SK-N-SH (cell line): Measurements from ENCODE around the gene MGRN1. TPM values are rescaled to one million over a fixed set of nuclear protein-coding genes. Genes with fewer than 3 reads are reported as not detected.

Experiments used
- CTCF ChIA-PET: fragments of 300-600, 350-600 bp; formaldehyde crosslinking; extraction: SDS; loops from one replicate; lab custom pipeline; 2021; lab: Yijun Ruan, JAX
- POLR2A ChIA-PET: fragments of 350-600 bp; sonication (Branson Sonifier 250); formaldehyde crosslinking; extraction: SDS; loops from one replicate; lab custom pipeline; 2020; ENCODE audit warnings: antibody characterized with exemption, inconsistent platforms; lab: Yijun Ruan, JAX
- DNase-seq: peaks from one replicate; pipeline ENCODE4 v3.0.0; 2012
- H2AFZ ChIP-seq: fragments of 200-600 bp; sonication (generic); 2 replicates; pipeline ENCODE4 v1.8.1; 2016; ENCODE audit warnings: antibody characterized with exemption, mild to moderate bottlenecking, low read depth
- H3F3A ChIP-seq: fragments of 200-600 bp; sonication (generic); replicated peaks from 2 replicates; pipeline ENCODE3; 2016; ENCODE audit warnings: antibody characterized with exemption, mild to moderate bottlenecking; ENCODE audit not compliant: insufficient read depth
- H3K27ac ChIP-seq, 2 experiments: fragments of 200-500 bp in 1 of 2; fragments of 200-600 bp in 1 of 2; sonication (Bioruptor generic) in 1 of 2; sonication (generic), shearing (Covaris generic) in 1 of 2; 2 replicates each; pipeline versions ENCODE4 v1.5.1 to v1.6.1; 2014 to 2016; ENCODE audit warnings: low read depth in 2 of 2, inconsistent platforms in 1 of 2, low read length in 1 of 2, mild to moderate bottlenecking in 1 of 2, mixed read lengths in 1 of 2
- H3K27me3 ChIP-seq: fragments of 200-600 bp; sonication (generic), shearing (Covaris generic); 2 replicates; pipeline ENCODE4 v1.6.1; 2016; ENCODE audit warnings: mixed run types; ENCODE audit not compliant: insufficient read depth
- H3K36me3 ChIP-seq, 2 experiments: fragments of 200-500 bp in 1 of 2; fragments of 200-600 bp in 1 of 2; sonication (Bioruptor generic) in 1 of 2; sonication (generic) in 1 of 2; replicated peaks in 1 of 2; 2 replicates each; pipeline versions ENCODE3 to v1.5.1; 2014 to 2016; ENCODE audit warnings: low read length in 1 of 2, mild to moderate bottlenecking in 1 of 2; ENCODE audit not compliant: insufficient read depth in 2 of 2, control insufficient read depth in 1 of 2
- H3K4me1 ChIP-seq, 2 experiments: fragments of 200-500 bp in 1 of 2; fragments of 200-600 bp in 1 of 2; sonication (Bioruptor generic) in 1 of 2; sonication (generic), shearing (Covaris generic) in 1 of 2; 2 replicates each; pipeline versions ENCODE4 v1.5.1 to v1.6.1; 2014 to 2016; ENCODE audit warnings: low read depth in 1 of 2, low read length in 1 of 2, mixed run types in 1 of 2; ENCODE audit not compliant: insufficient read depth in 2 of 2, control insufficient read depth in 1 of 2
- H3K4me2 ChIP-seq: fragments of 200-600 bp; sonication (generic), shearing (Covaris generic); 2 replicates; pipeline ENCODE4 v1.6.1; 2017; ENCODE audit warnings: mixed run types
- H3K4me3 ChIP-seq, 2 experiments: fragments of 200-500 bp in 1 of 2; fragments of 200-600 bp in 1 of 2; sonication (Bioruptor generic) in 1 of 2; sonication (generic), shearing (Covaris generic) in 1 of 2; 2 replicates each; pipeline versions ENCODE4 v1.5.1 to v1.8.1; 2014 to 2016; ENCODE audit warnings: low read depth in 2 of 2, inconsistent platforms in 1 of 2, low read length in 1 of 2, mild to moderate bottlenecking in 1 of 2, mixed read lengths in 1 of 2, moderate library complexity in 1 of 2
- H3K79me2 ChIP-seq: fragments of 200-600 bp; sonication (generic); 2 replicates; pipeline ENCODE4 v1.8.1; 2017; ENCODE audit warnings: mild to moderate bottlenecking; ENCODE audit not compliant: insufficient read depth
- H3K9ac ChIP-seq: fragments of 200-600 bp; sonication (generic); 2 replicates; pipeline ENCODE4 v1.6.1; 2017; ENCODE audit warnings: mixed run types
- H3K9me2 ChIP-seq: fragments of 200-600 bp; sonication (generic); 2 replicates; pipeline ENCODE4 v1.6.1; 2017; ENCODE audit warnings: mixed run types
- H3K9me3 ChIP-seq: fragments of 200-600 bp; sonication (generic); 2 replicates; pipeline ENCODE4 v1.6.1; 2017; ENCODE audit warnings: mixed run types, mild to moderate bottlenecking, moderate library complexity
- H4K20me1 ChIP-seq: fragments of 200-600 bp; sonication (generic); 2 replicates; pipeline ENCODE4 v1.6.1; 2017; ENCODE audit warnings: mild to moderate bottlenecking, mixed run types; ENCODE audit not compliant: insufficient read depth
- EP300 ChIP-seq, 2 experiments: IDR thresholded peaks; 2 replicates each; pipeline versions ENCODE4 v1.4.0 to v1.6.1; 2012; ENCODE audit warnings: borderline replicate concordance in 1 of 2, low read depth in 1 of 2, low read length in 1 of 2
- FOSL2 ChIP-seq: IDR thresholded peaks from 2 replicates; pipeline ENCODE4 v1.4.0; 2012; ENCODE audit warnings: low read depth, mild to moderate bottlenecking, moderate library complexity, borderline replicate concordance
- FOXM1 ChIP-seq: IDR thresholded peaks from 2 replicates; pipeline ENCODE4 v1.4.0; 2012; ENCODE audit warnings: low read depth, mild to moderate bottlenecking
- GABPA ChIP-seq: IDR thresholded peaks from 2 replicates; pipeline ENCODE4 v1.4.0; 2012; ENCODE audit warnings: low read depth, mild to moderate bottlenecking
- IRF3 ChIP-seq: fragments of 150-350 bp; IDR thresholded peaks from 2 replicates; pipeline ENCODE4 v1.6.1; 2016; ENCODE audit warnings: mild to moderate bottlenecking, low read depth, low read length
- JUND ChIP-seq: IDR thresholded peaks from 2 replicates; pipeline ENCODE4 v1.4.0; 2012
- MAX ChIP-seq: IDR thresholded peaks from 2 replicates; pipeline ENCODE4 v1.4.0; 2012; ENCODE audit warnings: low read depth
- PBX3 ChIP-seq: IDR thresholded peaks from 2 replicates; pipeline ENCODE4; 2012
- RCOR1 ChIP-seq: fragments of 150-350 bp; IDR thresholded peaks from 2 replicates; pipeline ENCODE4 v1.6.1; 2017; ENCODE audit warnings: antibody characterized with exemption, low read length
- TAF1 ChIP-seq: IDR thresholded peaks from 2 replicates; pipeline ENCODE4 v1.6.1; 2012; ENCODE audit warnings: low read depth, mild to moderate bottlenecking, low read length, moderate library complexity, borderline replicate concordance
- TCF12 ChIP-seq: IDR thresholded peaks from 2 replicates; pipeline ENCODE4 v1.4.0; 2012
- TEAD4 ChIP-seq: IDR thresholded peaks from 2 replicates; pipeline ENCODE4 v1.4.0; 2012; ENCODE audit warnings: mild to moderate bottlenecking, borderline replicate concordance; ENCODE audit not compliant: insufficient read depth
- USF1 ChIP-seq: IDR thresholded peaks from 2 replicates; pipeline ENCODE4 v1.4.0; 2012; ENCODE audit warnings: low read depth, borderline replicate concordance
- USF2 ChIP-seq: fragments of 150-350 bp; IDR thresholded peaks from 2 replicates; pipeline ENCODE4 v1.6.1; 2017; ENCODE audit warnings: antibody characterized with exemption, low read length, low read depth, borderline replicate concordance
- WGBS: methylation state at CpG from one replicate; pipeline ENCODE4 v1.1.6; 2017; ENCODE audit warnings: low lambda C conversion rate; 5-methylcytosine and 5-hydroxymethylcytosine counted together
- polyA plus RNA-seq, 3 experiments: library from polyadenylated mRNA; depleted of rRNA; stranded (reverse); fragments of >200 nt; gene quantifications; 2 replicates each; pipeline ENCODE4 v1.2.3, GENCODE V29; 2012

Gene MGRN1
- polyA plus RNA-seq, 1 of the 3 experiments (the other 2 are of a cell fraction), result 13.3 TPM

GRCh38 chr16:4681471-4682083 lies 57.0 kb downstream of the MGRN1 start (continued):
- TF ChIP-seq GABPA, result no peak
- no peak for TF ChIP-seq PBX3
- TF ChIP-seq IRF3, result no peak
- TF ChIP-seq TEAD4, result no peak
- TF ChIP-seq FOXM1, result no peak
- TF ChIP-seq USF2, result no peak
- no peak for TF ChIP-seq USF1

- no peaks in the 10 kb centered on the region for H3F3A ChIP-seq
- 0 out of 2 replicates have a peak, but pooled peaks cover 2% of the 10 kb centered on the region for H4K20me1 ChIP-seq
- H3K4me2 ChIP-seq, result no peak overlapping the region
- H3K79me2 ChIP-seq, result no peaks in the 10 kb centered on the region; the same call in 1 of the 2 replicates
- no peaks in the 10 kb centered on the region for H3K9me3 ChIP-seq
- no peak for TF ChIP-seq TCF12
- no peak for TF ChIP-seq MAX
- TF ChIP-seq EP300 (IDR thresholded peaks at IDR 0.05; ENCODE audit: borderline replicate concordance in 1 of 2, low read depth in 1 of 2, low read length in 1 of 2), result no peak
- TF ChIP-seq IRF3, result no peak
- no peak for TF ChIP-seq TAF1
- TF ChIP-seq RCOR1, result no peak
- TF ChIP-seq FOSL2, result no peak
- TF ChIP-seq JUND, result no peak
- ChIA-PET CTCF (interaction anchor here (0.9 to 1.3 kb wide), 3 partner anchors 9 to 58 kb away, joined by 3 to 6 read pairs (median 4); partner anchors contain the start of gene MGRN1), POLR2A (no interaction called here)
- H2AFZ ChIP-seq, result no peak overlapping the region
- no peak for DNase-seq
- no peaks in the 10 kb centered on the region for H3K27me3 ChIP-seq
- no peak overlapping the region for H3K27ac ChIP-seq
- H3K36me3 ChIP-seq, result peaks cover 0 to 56% of the 10 kb centered on the region in 2 experiments
- H3K9ac ChIP-seq, result no peak overlapping the region
- H3K4me3 ChIP-seq, result no peak overlapping the region
- H3K9me2 ChIP-seq, result no peaks in the 10 kb centered on the region
- 96% methylated on average over 17 of the region's 26 CpGs for WGBS
- H3K4me1 ChIP-seq, result peaks cover 0 to 4% of the 10 kb centered on the region in 2 experiments; a peak in 1 of 4 replicates
Measured at GRCh38 chr16:4682084-4682591, 57.5 kb downstream of the MGRN1 start.
